ENCODE results near the gene E2F1.
A peak's percentile ranks its signal among the peaks of the same experiment; 100 is the strongest.

The E2F1 gene

GRCh38 chr20:33685328-33686099, 671 bp downstream of the E2F1 start:
- TF ChIP-seq, protein P1, sequence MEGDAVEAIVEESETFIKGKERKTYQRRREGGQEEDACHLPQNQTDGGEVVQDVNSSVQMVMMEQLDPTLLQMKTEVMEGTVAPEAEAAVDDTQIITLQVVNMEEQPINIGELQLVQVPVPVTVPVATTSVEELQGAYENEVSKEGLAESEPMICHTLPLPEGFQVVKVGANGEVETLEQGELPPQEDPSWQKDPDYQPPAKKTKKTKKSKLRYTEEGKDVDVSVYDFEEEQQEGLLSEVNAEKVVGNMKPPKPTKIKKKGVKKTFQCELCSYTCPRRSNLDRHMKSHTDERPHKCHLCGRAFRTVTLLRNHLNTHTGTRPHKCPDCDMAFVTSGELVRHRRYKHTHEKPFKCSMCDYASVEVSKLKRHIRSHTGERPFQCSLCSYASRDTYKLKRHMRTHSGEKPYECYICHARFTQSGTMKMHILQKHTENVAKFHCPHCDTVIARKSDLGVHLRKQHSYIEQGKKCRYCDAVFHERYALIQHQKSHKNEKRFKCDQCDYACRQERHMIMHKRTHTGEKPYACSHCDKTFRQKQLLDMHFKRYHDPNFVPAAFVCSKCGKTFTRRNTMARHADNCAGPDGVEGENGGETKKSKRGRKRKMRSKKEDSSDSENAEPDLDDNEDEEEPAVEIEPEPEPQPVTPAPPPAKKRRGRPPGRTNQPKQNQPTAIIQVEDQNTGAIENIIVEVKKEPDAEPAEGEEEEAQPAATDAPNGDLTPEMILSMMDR (IDR thresholded peaks at IDR 0.05; ENCODE audit: insufficient read depth, missing control alignments): no peak
- FAIRE-seq (no peak), DNase-seq (ENCODE audit: insufficient read length, low spot score) (no peak)

GRCh38 chr20:33684533-33685327, 1.5 kb downstream of the E2F1 start:
- FAIRE-seq (no peak), DNase-seq (ENCODE audit: insufficient read length, low spot score) (peak; percentile 46)
- TF ChIP-seq, protein P1 (IDR thresholded peaks at IDR 0.05; ENCODE audit: insufficient read depth, missing control alignments): no peak

GRCh38 chr20:33681728-33682353, 4.3 kb downstream of the E2F1 start:
- TF ChIP-seq, protein P1 (IDR thresholded peaks at IDR 0.05; ENCODE audit: insufficient read depth, missing control alignments): no peak
- no peak for DNase-seq (ENCODE audit: insufficient read length, low spot score)
- FAIRE-seq: no peak

- TF ChIP-seq, protein P1 (IDR thresholded peaks at IDR 0.05; ENCODE audit: insufficient read depth, missing control alignments): no peak
- DNase-seq (ENCODE audit: insufficient read length, low spot score) (peak; percentile 16), FAIRE-seq (no peak)
Measured at GRCh38 chr20:33681288-33681687, 4.9 kb downstream of the E2F1 start.

DNA sequence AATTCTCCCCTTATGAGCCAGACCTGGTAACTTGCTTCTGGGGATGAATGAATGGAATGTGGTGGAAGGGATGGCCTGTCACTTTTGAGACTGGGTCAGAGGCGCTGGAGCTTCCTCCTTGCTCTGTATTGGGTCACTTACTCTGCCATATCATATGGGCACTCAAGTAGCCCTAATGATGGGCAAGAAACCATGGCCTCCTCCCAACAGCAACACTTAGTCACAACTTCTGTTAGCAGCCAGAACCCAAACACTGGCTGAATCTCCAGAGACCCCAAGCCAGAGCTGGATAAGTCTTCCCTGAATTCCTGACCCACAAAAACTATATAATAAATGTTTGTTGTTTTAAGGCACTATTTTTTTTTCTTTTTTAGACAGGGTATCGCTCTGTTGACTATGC, 5.5 kb downstream of the E2F1 start:
- FAIRE-seq (no peak), DNase-seq (ENCODE audit: insufficient read length, low spot score) (no peak)
- TF ChIP-seq, protein P1 (IDR thresholded peaks at IDR 0.05; ENCODE audit: insufficient read depth, missing control alignments): no peak

GRCh38 chr20:33679758-33680485, 6.3 kb downstream of the E2F1 start:
- DNase-seq (ENCODE audit: insufficient read length, low spot score): no peak
- FAIRE-seq: no peak
- TF ChIP-seq, protein P1 (IDR thresholded peaks at IDR 0.05; ENCODE audit: insufficient read depth, missing control alignments): no peak

Data from D721Med (cell line).